ENCODE results near the gene IL2RA. TPM values are rescaled to one million over a fixed set of nuclear protein-coding genes. Genes with fewer than 3 reads are reported as not detected.

IL2RA gene
- total RNA-seq, 4 donors from 2014 or later, result 0.70 to 3.8 (median 3.0) TPM; not detected in 1

DNA sequence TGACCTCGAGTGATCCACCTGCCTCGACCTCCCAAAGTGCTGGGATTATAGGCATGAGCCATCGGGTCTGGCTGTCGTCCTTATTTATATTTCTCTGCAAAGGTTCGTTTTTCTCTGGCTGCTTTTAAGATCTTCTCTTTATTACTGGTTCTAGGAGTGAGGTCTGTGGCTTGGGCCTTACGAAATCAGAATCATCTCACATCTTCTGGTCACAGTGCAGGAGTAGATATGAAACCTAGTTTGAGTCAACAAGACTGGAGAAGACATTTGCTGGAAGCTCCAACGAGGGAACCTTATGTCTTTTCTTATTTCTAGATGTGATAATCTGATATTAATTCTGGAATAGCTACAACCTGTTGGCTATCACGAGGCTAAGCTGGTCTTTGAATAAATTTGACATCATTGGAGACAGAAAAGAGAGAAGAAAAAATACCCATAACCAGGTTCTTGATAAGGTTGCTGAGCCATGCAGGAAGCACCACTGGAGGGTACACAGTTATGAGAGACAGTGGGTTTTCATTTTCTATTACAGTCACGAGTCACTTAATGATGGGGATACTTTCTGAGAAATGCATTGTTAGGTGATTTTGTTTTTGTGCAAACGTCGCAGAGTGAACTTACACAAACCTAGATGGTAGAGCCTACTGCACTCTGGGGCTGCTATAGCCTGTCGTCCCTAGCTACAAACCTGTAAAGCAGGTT is 59.2 kb downstream of the IL2RA start:
- Histone ChIP-seq H3K4me1 (peaks cover 0 to 7% (median 0%) of the 10 kb centered on the region in 3 donors), H3K9me3 (peaks cover 0 to 11% (median 6%) of the 10 kb centered on the region in 3 donors), H3K27me3 (peaks cover 0 to 10% (median 0%) of the 10 kb centered on the region in 4 donors), H3K4me3 (no peak overlapping the region), H3K27ac (no peak overlapping the region), H3K36me3 (no peaks in the 10 kb centered on the region)
- TF ChIP-seq, protein P1, sequence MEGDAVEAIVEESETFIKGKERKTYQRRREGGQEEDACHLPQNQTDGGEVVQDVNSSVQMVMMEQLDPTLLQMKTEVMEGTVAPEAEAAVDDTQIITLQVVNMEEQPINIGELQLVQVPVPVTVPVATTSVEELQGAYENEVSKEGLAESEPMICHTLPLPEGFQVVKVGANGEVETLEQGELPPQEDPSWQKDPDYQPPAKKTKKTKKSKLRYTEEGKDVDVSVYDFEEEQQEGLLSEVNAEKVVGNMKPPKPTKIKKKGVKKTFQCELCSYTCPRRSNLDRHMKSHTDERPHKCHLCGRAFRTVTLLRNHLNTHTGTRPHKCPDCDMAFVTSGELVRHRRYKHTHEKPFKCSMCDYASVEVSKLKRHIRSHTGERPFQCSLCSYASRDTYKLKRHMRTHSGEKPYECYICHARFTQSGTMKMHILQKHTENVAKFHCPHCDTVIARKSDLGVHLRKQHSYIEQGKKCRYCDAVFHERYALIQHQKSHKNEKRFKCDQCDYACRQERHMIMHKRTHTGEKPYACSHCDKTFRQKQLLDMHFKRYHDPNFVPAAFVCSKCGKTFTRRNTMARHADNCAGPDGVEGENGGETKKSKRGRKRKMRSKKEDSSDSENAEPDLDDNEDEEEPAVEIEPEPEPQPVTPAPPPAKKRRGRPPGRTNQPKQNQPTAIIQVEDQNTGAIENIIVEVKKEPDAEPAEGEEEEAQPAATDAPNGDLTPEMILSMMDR (IDR thresholded peaks at IDR 0.05), result no peak
- no peak for TF ChIP-seq POLR2A (IDR thresholded peaks at IDR 0.05)
- WGBS, 2 donors, result 69% methylated on average over 11 to 12 of the region's 12 CpGs
- intact Hi-C loops (cut with DNase I), result no loop called here
- DNase-seq, result no peak

DNA sequence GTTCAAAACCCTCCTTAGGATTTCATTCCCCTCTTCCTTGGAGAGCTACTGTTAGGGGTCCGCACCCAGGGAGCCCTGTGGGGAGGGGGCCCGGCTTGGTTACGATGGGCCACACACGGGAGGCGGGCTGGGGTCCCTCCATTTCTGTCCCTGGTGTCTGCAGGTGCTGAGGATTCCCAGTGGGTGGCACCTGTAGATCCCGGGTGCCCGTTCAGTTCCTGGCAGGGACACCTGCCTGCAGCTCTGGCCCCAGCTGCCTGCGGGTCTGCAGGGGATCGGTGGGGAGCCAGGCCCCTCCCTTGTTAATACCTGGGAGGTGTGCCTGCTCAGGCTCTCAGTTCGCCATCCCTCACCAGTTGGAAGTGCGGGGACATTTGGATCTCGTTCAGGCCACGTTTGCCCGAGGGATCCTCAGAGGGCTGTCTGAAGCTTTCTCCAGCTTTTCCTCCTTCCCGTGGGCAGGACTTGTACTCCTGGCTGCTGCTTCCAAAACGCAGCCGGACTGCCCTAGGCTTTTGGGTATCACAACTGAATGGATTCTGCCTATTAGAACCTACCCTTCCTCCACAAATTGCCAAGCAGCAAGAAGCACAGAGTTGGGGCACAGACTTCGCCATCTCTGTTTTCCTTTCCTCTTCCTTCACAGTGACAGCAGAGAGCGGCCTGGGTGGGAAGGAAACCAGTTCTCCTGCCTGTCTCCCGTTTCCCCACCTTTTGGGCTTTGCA is 62.6 kb downstream of the IL2RA start:
- H3K4me3 ChIP-seq, result no peak overlapping the region
- 50 to 57% methylated on average over 7 to 16 of the region's 20 CpGs for WGBS, 2 donors
- no peak for DNase-seq
- peaks cover 0 to 7% (median 0%) of the 10 kb centered on the region in 3 donors for H3K4me1 ChIP-seq
- no peak overlapping the region for H3K27ac ChIP-seq
- no peaks in the 10 kb centered on the region for H3K9me3 ChIP-seq
- TF ChIP-seq, protein P1 (IDR thresholded peaks at IDR 0.05), result no peak
- TF ChIP-seq POLR2A (IDR thresholded peaks at IDR 0.05), result no peak
- no peaks in the 10 kb centered on the region for H3K36me3 ChIP-seq
- intact Hi-C loops (cut with DNase I), result no loop called here
- peaks cover 0 to 10% (median 0%) of the 10 kb centered on the region in 4 donors for H3K27me3 ChIP-seq

DNA sequence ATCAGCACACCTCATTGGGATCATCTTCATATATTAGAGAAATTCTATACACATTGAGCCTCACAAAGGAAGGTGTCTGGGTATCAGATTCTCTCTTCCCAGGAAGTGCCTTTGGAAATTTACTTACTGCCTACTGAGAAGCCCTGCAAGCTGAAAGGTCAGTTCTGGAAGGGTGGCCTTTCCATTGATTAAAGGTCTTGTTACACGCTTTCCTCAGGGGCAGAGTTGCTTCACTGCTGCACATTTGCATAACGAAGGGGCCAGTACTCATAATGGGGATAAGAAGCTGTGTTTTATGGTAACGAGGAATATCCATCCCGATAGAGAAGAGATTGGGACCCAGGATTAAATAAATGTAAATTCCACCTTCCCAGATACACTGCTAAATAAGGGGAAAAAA is 65.5 kb downstream of the IL2RA start:
- H3K27ac ChIP-seq, result no peak overlapping the region
- intact Hi-C loops (cut with DNase I), result no loop called here
- no peak overlapping the region for H3K4me3 ChIP-seq
- 62 to 91% methylated on average over 4 of the region's 4 CpGs for WGBS, 2 donors
- peaks cover 0 to 9% (median 2%) of the 10 kb centered on the region in 3 donors for H3K9me3 ChIP-seq
- peaks cover 0 to 10% (median 0%) of the 10 kb centered on the region in 4 donors for H3K27me3 ChIP-seq
- H3K36me3 ChIP-seq, result no peaks in the 10 kb centered on the region
- DNase-seq, result no peak
- TF ChIP-seq POLR2A (IDR thresholded peaks at IDR 0.05), result no peak
- TF ChIP-seq, protein P1 (IDR thresholded peaks at IDR 0.05), result no peak
- H3K4me1 ChIP-seq, result peaks cover 0 to 7% (median 0%) of the 10 kb centered on the region in 3 donors

DNA sequence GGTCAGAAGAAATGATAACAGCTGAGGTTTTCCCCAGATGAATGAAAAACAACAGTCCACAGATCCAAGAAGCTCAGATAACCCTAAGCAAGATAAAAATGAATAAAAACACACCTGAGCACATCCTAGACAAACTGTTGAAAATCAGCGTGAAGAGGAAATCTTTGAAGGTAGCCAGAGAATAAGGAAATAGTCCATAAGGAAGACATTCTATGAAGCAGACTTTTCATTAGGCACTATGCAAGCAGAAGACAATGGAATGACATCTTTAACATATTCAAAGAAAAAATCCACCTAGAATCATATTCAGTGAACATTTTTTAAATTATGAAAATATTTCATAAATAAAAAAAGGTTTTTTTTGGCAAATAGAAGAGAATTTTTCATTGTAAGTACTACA is 69.8 kb downstream of the IL2RA start:
- no peaks in the 10 kb centered on the region for H3K36me3 ChIP-seq
- no peak overlapping the region for H3K27ac ChIP-seq
- H3K4me3 ChIP-seq, result no peak overlapping the region
- H3K27me3 ChIP-seq, result no peaks in the 10 kb centered on the region
- intact Hi-C loops (cut with DNase I), result no loop called here
- 97 to 100% methylated on average over 1 of the region's 1 CpG for WGBS, 2 donors
- no peak for DNase-seq
- TF ChIP-seq, protein P1 (IDR thresholded peaks at IDR 0.05), result no peak
- H3K4me1 ChIP-seq, result peaks cover 0 to 2% (median 0%) of the 10 kb centered on the region in 3 donors
- H3K9me3 ChIP-seq, result peaks cover 0 to 13% (median 6%) of the 10 kb centered on the region in 3 donors

DNA sequence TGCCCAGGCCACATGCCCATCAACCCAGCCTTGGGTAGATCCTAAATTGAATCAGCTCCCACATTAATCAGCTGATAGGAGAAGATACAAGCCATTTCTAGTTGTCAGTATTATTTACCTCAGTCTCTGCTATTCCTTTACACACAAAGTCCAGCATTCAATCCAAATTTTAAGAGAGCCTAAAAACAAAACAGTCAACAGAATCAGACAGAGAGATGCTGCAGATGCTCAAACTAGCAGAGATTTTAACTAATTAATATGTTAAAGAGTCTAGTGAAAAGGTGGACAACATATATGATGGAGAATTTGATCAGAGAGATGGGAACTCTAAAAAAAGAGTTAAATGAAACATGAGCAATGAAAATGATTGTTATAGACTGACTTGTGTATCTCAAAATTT is 70.5 kb downstream of the IL2RA start:
- peaks cover 0 to 13% (median 6%) of the 10 kb centered on the region in 3 donors for H3K9me3 ChIP-seq

More for the DNA sequence above, 70.5 kb downstream of the IL2RA start:
- H3K36me3 ChIP-seq, result no peaks in the 10 kb centered on the region
- peaks cover 0 to 6% (median 5%) of the 10 kb centered on the region in 3 donors for H3K4me1 ChIP-seq
- no peaks in the 10 kb centered on the region for H3K27me3 ChIP-seq
- DNase-seq, result no peak
- TF ChIP-seq, protein P1 (IDR thresholded peaks at IDR 0.05), result no peak
- TF ChIP-seq POLR2A (IDR thresholded peaks at IDR 0.05), result no peak
- no peak overlapping the region for H3K27ac ChIP-seq
- no peak overlapping the region for H3K4me3 ChIP-seq
- intact Hi-C loops (cut with DNase I), result no loop called here
